Raji (cell line): Measurements from ENCODE around the gene MORC1.

Experiments used
- POLR2A ChIP-seq: IDR thresholded peaks from 2 replicates; pipeline ENCODE4 v1.6.1; 2011; ENCODE audit warnings: low read depth, low read length, control low read depth; ENCODE audit not compliant: insufficient read depth

MORC1 gene

DNA sequence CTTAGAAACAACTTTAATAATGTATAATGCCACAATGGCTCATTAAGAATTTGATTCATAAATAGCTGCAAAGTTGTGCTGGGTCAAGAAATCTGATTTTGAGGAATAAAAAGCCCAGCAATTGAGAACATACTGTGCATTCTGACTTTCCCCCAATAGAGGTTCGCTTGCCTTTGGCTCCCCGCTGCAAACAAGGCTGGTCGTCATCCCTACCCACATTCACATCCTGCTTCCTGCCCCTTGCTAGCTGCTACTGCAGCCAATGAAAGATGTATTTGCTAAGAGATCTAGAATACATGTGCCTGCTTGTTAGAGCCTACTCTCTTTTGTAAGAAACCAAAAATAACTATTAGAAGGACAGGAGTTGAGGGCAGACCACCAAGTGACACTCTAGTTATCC, 112.5 kb downstream of the MORC1 start:
- TF ChIP-seq POLR2A = no peak

DNA sequence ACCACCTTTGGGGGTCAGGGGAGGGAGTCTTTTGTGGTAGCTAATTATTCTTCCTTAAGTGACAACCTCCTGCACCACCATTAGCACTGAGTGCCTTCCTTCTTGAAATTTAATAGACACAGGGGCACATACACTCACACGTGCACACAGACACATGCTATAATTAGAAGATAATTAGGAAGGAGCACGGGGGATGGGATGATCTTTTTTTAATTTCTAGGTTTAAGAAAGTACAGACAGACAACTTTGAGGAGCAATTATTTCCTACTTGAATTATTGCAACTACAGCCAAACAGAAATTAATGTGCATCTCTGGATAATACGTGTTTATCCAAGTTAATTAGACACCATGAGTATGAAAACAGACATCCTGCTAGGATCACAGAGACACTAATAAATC, 119.5 kb downstream of the MORC1 start:
- no peak for TF ChIP-seq POLR2A

DNA sequence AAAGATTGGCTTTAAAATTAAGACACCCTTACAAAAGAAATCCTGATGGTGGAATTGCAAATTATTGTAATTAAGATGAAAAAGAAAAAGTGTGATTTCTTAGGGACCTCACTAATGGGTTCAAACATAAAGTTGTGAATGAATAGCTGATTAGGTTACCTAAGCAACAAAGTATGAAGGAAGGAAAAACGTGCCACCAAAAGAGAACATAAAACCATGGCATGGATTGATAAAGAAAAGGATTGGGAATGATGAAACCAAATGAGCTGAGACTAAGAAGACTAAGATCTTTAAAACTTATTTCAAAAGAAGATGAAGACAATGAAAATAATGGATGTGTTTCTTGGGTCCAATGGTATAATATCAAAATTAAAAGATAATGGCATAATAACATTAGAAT, 132.1 kb downstream of the MORC1 start:
- no peak for TF ChIP-seq POLR2A

DNA sequence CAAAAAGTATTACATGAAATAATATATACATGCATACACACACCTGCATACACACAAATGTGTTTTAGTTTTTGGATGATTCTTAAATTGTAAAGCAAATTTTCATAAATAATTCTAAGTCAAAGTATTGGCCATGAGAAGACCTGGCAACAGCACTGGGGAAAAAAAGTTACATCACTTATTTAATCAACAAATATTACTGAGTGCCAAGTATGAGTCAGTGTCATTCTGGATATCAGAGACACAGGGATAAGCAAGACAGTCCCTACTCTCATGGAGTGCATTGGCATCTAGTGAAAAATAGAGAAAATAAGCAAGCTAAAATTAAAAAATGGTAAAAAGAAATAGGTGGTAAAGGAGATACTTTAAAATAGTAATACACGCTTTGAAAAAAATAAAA, 134.9 kb downstream of the MORC1 start:
- TF ChIP-seq POLR2A = no peak

DNA sequence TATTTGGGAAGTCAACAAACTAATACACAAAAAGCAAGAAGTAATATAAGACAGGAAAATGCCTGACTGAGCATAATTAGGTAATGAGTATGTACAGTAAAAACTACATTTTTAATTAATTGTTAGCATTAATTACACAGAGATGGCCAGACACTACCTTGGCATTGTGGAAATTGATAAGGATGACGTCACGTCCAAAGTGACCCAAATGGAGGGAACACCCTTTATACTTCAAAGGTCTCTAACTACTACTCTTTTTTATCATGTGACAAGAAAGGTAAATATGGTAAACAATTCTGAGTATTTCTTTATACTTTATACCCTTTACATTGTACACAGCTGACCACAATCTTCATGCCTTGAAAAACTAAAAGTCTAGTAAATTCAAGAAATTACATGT, 141.9 kb downstream of the MORC1 start:
- no peak for TF ChIP-seq POLR2A

DNA sequence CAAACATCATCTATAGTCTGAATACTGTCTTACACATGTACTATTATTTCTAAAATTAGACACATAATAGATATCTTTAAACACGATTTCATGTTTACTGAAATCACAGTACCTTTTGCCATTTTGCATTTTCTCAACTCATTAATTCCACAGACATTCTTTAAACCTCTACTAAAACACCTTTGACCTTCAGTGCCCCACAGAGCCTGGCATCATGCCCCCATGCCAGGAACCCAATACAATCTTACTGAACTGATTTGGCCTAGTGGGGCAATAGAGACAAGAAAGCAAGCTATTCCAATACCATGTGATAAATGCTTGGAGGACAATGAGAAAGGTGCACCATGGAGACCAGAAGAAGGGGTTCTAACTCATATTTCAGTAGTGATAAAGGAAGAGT, 144.9 kb downstream of the MORC1 start:
- TF ChIP-seq POLR2A = no peak

DNA sequence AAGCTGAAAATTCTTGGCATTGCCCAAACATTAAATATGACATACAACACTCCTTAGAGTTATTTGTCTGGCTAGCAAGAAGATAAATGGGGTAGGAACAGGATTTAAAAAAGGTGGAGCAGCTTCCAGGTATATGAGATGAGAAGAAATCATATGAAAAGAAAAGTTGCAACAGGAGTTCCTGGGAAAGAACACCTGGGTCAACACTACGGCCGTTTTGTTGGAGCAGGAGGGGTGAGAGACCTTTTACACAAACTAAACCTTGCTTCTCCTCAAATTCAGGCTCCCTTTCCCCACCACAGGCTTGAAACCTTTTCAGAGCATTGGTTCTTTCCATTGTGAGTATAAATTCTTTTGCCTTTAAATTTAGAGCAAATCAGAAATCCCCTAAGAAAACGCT, 145.5 kb downstream of the MORC1 start:
- TF ChIP-seq POLR2A = no peak

DNA sequence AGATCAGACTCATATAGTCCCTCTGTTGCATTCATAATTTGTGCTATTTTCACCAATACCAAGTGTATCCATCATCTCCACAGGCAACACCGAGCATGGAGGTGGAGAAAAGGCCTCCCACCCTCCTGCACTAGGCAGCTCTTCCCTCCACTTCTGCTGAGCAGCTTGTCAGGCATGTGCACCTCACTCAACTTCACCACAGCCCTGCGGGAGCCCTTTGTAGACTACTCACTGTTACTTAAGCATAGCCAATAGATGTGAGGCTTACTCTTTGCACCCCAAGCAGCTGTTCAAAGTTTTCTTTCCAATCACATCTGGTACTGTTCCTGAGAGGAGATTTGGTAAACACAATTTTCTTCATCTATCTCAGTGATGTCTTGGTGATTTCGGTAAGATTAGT, 147.4 kb downstream of the MORC1 start:
- no peak for TF ChIP-seq POLR2A

DNA sequence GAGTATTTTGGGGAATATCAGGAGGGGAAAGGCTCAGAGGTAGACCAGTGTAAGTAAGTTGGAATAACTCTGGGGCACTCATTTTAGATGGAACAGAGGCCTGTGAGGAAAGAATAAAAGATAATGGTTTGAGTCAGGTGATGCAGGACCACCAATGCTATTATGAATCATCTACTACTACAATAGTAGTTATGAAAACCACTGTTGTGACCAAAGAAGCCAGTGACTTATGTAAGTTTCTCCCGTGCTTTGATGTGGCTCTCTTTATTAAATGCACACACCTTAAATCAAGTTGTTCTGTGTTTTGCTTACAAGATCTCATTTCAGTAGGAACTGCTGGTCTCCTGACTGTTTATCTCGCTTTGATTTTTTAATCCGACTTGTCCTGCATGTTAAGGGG, 151.2 kb downstream of the MORC1 start:
- TF ChIP-seq POLR2A = no peak

DNA sequence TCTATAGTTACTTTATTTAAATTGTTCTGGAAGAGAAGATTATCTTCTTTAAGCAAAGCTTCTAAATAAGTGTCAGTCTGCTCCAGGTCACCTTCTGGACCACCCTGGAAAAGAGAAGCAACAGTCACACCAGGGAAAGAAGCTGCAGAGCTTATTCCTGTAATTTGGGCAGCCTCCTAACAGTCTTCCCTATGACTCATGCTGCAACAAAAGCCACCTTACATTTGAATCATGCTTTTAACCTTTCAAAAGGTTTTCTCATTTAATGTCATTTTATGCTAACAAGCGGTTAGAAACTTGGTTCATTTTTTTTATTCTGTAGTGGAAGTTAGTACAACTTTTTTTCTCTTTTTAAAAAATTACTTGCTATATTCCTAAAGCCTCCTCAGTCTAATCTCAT, 158.9 kb downstream of the MORC1 start:
- no peak for TF ChIP-seq POLR2A

DNA sequence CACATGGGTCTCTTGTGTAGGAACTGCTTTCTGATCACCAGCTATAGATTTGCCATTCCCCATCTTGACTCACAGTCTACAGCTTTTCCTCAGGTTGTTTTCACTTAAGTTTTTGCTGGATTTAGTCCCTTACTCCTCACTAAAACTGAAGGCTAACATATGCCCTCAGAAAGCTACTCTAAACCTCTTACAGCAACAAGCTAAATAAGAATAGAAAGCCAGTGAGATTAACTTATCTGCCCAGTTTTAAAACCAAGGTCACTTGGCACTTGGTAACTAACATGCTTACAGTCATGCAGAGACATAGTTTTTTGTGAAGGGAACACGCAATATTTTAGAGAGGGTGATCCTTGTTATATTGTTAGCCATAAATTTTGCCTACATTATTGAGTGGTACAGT, 164.2 kb downstream of the MORC1 start, which contains the start of gene GUCA1C:
Gene GUCA1C, minus strand, starts transcription at position 180 of the 400 bp plus-strand sequence. Its CDS starts 117 bp downstream, at position 63.
- TF ChIP-seq POLR2A = no peak

DNA sequence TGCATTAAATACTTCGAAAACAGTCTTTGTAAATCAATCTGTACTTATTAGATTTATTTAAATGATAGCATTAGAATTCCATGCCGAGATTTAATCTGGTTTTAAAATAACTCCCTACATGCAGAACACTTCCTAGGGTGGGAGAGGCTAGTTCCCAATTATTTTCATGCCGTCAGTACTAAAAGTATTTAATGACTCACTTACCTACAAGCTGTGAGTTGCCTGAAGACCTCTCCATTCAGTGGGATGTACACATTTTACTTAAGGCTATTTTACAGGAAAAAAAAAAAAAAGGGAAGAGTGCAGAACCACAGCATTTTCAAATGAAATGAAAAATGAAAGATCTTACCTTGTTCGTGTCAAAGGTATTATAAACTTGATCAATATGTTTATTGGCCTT, 164.7 kb downstream of the MORC1 start:
- no peak for TF ChIP-seq POLR2A

DNA sequence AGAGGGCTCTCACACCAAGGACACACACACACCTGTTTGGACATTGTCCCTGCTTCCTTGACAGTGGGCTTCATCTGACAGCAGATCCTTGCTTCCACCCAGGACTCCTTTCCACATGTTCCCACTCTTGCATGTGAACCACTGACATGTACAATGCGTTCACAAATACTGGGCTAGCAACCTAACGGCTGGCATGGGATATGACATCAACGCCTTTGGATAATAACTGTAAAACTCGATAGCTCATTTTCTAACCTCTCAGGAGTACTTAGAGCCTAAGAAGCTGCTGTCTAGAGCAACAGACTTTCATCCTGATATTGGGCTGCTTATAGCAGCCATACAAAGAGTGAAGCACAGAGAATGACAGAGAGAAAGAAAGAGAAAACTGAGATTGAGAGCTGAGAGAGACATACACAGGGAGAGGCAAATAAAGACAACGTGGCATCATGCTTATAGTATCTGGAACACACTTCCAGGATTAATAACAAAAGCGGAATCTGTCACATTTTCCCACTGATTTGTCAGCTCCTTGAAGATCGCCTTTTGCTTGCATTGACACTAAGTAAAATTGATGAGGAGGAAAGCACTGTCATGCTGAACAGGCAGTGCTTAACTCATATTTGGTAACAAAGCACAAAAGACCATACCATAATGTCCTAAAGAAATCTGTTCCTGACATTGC, 166.0 kb downstream of the MORC1 start:
- TF ChIP-seq POLR2A = no peak

DNA sequence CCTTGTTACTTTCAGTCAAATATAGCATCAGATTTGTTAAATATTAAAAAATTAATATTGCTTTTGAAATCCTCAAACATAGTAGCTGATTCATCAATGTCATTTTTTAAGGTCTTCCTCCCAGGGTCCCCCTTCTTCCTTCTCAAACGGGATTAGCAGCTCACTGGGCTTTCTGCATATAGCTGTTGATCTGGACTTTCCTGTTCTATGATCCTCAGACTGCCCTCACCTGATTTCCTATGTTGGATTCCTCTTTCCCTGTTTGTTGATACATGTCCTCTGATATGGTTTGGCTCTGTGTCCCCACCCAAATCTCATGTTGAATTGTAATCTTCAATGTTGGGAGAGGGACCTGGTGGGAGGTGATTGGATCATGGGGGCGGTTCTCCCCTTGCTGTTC, 170.1 kb downstream of the MORC1 start:
- no peak for TF ChIP-seq POLR2A

DNA sequence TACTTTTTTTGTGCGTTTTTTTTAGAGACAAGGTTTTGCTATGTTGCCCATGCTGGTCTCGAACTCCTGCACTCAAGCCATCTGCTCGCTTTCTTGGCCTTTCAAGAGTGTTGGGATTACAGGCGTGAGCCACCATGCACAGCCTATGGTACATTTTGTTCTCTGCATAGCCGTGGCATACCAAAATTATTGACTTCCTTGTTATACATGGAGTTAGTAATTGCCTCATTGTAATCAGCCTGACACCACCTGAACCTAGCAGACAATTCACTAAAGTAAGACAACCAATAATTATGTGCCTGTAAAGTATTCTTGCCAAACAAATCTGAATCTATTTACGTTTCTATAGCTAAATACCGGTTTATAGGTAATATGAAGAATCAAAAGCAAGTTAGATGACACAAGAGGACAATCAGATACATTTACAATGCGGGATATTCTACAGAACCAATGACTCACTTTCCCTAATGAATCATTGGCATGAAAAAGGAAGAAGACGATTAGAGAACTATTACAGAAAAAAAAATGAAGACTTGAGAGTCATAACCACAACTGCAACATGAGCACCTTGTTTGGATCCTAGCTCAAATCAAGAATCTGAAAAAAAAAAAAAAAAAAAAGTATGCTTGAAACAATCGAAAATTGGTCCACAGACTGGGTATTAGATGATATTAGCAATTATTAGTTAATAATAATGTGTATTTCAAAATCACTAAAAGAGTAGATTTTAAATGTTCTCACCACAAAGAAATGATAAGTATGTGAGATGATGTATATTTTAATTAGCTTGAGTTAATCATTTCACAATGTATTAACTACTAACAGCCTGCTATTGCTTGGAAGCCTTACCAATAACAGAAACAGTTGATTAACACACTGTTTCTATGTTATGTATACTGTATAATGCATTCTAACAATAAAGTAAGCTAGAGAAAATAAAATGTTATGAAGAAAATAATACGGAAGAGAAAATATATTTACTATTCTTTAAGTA, 171.3 kb downstream of the MORC1 start:
- no peak for TF ChIP-seq POLR2A
